Activated CD8-positive, alpha-beta memory T cell treated with anti-CD3 and anti-CD28 coated beads, Interleukin-2, amount 50 U/mL, for 4 hours (primary cell): Measurements from ENCODE around the gene TBC1D22A.
A peak's percentile ranks its signal among the peaks of the same experiment; 100 is the strongest.
"Not testable (repeated sequence)": the region's sequence is repeated elsewhere in the genome, so short reads cannot be mapped to it uniquely, and the experiment has no call there.

Source experiments
- DNase-seq: peaks from one replicate; pipeline ENCODE4 v3.0.0-alpha.2; 2020

TBC1D22A gene

DNA sequence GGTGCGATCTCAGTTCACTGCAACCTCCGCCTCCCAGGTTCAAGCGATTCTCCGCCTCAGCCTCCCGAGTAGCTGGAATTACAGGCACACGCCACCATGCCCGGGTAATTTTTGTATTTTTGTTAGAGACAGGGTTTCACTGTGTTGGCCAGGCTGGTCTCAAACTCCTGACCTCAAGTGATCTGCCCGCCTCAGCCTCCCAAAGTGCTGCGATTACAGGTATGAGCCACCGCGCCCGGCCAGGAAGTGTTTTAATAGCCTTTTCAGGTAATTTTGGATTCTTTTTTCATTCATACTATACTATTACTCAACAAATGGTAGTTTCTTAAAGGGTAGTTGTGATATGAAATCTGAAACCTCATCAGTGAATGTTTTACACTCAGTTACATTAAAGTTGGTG, 216.2 kb downstream of the TBC1D22A start:
- DNase-seq = not testable (repeated sequence)

DNA sequence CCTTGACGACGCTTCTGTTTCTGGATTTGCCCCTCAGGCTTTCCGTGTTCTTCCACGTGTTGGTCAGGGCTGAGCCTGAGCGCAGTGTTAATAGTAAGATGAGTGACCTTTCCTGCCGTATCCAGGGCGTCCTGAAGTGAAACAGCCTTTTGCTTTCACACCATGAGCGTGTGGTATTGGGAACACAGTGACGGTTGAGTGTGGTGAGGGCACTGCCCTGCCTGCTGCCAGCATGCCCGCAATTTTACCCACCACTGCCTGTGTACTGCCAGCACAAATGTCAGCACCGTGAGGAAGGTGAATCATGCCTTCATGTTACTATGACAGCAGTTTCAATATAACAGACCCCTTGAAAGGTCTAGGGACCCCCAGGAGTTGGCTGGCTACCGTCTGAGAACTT, 217.1 kb downstream of the TBC1D22A start:
- no peak for DNase-seq

DNA sequence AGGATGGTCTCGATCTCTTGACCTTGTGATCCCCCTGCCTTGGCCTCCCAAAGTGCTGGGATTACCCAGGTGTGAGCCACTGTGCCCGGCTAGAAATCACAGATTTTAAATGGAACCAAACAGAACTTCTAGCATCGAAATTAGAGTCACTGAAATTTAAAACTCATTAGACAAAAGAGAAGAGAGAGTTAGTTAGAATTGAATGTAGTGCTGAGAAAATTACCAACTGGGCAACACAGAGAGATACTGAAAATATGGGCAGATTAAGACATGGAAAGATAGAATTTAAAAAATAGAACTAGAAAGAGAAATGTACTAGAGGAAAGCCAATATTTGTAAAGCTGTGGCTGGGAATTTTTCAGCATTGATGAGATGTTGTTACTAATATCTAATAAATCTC, 217.9 kb downstream of the TBC1D22A start:
- DNase-seq = no peak

DNA sequence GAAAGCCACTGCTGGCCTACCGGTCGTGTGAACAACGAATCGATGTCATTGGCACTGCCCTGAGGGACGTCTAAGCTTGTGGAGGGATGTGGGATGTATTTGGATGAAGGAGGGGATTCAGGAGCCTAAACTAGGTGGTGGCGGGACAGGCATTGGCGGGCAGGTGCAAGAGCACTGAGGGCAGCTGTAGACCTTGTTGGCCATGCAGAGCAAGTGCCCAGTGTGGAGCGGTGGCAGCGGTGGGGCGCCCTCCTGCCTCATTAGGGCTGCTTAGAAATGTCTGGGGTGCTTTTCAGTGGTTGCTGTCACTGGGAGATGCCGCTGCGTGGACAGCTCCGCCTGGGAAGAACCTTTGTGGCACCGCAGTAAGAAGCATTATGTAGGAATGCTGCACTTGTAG, 220.2 kb downstream of the TBC1D22A start:
- no peak for DNase-seq

DNA sequence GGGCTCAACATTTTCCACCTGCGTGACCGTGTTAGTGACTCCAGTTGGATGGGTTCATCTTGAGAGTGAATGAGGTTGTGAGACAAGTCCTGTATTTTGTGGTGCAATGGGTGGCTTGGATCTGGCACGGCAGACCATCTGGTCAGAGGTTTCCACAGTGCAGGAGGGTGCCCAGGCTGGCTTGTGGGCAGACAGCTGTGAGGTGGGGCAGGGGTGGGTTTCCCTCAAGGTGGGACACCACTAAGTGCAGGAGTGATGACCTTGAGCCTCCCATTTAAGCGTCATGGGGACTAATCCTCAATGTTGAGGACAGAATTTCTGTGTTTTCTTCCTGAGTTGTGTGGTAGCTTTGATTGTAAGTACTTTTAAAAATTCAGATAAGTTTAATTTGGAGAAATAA, 220.6 kb downstream of the TBC1D22A start:
- no peak for DNase-seq

DNA sequence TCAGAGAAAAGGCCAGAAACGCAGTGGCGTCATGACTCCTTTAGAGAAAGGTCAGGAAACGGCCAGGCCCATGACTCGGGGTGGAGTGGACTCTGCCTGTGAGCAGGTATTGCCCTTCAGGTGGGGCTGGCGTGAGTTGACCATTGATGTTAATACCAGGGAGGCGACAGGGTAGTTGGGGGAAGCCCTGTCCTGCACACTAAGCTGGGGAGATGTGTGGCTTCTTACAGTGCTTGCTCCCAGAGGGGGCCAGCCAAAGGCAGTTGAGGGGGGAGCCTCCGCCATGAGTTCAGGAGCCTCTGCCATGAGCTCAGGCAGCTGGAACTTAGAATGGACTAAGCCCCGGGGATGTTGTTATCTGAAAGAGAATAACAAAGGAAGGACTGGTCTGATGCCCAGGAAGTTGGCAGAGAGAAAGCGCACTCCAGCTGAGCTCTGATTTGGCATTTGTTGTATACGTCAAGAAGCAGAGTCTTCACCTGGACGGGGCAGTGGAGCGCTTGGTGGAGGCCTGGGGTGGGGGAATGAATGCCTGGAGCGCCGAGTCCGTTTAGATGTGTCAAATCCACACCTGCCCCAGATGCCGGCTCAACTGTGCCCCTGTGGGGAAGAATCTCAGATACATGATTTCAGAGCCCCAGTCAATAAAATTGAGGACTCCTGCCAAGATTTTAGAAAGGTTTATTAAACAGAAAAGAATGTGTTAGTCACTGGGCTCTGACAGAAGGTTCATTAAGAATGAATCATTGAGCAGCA, 222.5 kb downstream of the TBC1D22A start:
- DNase-seq = no peak

DNA sequence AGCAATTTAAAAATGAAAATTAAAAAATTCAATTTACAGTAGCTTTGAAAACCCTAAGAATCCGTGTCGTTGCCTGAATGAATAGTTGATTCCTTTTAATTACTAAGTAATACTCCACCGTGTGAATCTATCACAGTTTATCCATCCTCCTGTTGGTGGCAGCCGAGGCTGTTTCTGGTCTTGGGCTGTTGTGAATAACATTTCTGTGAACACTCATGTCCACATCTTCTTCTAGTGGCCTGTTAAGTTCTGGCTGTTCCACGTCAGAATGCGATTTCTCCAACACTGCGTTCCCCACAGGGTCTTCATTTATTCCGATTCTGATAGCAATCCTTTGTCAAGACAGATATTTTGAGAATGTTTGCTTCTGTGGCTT, 223.0 kb downstream of the TBC1D22A start:
- no peak for DNase-seq

DNA sequence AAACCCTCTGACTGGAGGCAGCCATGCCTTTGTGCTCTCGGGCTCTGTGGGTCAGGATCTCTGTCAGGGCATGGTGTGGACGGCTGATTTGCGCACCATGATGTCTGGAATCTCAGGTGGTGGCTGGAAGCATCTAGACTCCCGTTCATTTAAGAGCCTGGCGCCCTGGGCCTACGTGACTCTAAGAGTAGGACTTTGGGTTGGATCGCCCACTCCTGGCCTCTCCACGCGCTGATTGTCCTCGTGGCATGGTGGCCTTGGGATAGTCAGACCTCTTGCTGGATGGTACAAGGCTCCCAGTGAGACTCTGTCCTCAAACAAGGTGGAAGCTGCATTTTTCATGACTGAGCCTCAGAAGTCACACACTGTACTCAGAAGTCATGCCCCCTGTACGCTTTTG, 224.3 kb downstream of the TBC1D22A start:
- DNase-seq = no peak

DNA sequence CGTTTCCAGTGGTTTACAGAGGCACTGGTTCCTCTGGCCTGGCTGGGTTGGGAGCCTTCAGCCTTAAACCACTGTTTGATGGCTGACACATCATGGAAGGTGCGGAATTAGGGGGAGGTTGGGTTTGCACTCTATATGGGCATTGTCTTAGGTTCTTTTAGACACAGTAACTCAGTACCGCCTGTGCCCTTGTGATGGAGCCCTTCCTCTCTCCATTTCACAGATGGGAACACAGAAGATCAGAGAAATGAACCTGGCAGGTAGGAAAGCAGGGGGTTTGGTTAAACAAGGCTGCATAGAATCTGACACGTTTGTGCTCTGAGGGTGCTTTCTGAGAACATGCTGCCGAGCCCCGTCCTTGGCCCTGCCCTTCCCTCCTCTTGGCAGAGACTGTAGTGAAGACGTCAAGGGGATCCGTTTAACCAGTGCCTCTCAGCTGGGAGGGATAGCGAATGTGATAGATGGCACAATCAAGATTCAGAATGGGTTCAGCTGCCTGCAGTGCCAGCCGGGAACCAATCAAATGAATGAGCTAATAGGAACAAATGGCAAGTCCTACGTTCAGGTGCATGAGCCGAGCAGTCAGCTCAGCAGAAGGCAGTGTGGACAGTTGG, 228.6 kb downstream of the TBC1D22A start:
- DNase-seq = no peak

DNA sequence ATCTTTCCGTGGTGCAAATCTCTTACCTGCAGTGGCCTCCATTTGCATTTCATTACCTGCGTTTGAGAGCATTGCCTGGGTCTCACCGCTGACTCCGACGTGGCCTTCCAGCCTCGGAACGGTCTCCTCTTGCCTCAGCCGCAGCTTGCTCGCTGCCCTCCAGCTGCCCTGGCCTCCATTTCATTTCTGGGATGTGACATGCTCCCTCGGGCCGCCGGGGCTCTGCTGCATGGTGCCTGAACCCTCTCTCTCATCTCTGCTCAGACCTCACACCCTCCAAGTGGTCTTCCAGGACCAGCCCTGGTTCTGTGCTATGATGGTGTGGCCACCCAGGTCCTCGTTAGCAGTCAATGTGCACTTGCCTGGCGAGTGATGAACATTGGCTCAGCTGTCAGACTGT, 229.2 kb downstream of the TBC1D22A start:
- no peak for DNase-seq

DNA sequence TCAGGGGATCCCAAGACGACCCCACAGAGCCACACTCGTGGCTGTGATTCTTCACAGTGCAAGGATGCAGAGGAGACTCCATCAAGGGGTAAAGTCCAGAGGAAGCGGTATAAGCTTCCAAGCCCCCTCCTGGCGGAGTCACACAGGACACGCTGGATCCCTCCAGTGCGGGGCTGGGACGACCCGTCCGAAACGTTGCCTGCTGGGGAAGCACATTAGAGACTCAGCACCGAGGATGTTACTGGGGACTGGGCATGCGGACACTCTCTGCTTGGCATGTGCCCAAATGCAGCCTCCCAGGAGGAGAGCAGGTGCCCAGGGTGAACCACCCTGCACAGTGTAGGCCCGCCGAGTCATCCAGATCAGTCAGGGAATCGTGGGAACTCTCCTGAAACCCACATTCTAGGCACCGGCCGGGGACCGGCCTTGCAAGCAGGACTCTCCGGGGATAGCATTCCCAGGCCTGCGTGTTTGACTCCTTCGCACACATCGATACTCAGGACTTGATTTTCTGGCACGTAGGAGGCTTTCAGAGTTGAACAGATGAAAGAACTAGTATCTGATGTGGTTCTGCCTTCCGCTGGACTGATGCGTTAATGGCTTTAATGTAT, 229.8 kb downstream of the TBC1D22A start:
- no peak for DNase-seq

DNA sequence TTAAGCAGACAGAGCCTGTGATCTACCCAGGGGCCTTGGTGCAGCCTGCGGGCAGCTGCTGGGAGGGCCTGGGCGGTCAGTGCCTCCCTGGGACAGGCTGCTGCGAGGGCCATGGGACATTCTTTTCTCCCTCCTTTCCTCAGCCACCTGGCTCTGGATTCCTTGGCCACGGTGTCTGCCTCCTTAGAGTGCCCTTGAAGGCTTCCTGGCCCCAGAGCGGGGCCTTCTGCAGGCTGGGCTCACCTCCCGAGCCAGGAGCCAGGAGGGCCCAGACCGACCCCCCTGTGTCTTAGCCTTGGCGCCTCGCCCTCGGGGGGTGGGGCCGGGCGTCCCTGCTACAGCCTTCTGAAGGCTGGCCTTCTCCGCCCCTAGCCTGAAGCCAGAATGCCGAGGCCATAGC, 231.2 kb downstream of the TBC1D22A start:
- DNase-seq = no peak

DNA sequence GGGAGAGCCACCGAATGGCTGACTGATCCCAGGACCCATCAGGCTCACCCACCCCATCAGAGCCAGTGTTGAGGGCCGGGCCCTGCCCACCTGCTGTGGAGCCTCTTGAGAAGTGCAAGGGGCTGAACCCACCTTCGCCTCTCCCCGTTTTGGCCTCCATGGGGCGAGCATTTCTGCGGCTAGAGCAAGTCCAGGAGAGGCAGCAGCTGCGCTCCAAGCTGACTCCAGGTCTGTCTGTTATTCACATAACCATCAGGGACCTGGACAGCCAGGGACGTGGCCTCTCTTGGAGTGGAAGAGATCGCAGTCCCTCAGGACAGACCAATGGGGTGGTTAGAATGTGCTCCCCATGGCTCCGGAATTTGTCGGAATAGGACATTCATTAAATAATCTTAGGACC, 231.8 kb downstream of the TBC1D22A start:
- no peak for DNase-seq

DNA sequence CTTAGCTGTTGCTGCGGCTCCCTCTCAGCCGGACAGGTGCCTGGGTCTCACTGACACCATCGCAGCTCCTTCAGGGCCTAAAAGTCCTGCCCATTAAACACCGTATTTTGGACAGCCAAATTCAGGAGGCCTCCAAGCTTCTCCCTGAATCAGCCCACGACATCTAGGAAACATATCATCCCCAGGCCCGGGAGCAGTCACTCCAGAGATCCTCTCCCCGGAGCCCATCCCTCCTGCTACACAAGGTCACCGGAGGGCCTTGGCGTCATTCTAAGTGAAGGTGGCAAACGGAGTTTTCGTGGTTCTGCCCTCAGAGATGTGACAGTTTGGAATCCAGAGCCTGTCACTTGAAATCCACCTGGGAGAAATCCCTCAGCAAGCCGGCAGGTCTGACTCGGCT, 232.5 kb downstream of the TBC1D22A start:
- no peak for DNase-seq

DNA sequence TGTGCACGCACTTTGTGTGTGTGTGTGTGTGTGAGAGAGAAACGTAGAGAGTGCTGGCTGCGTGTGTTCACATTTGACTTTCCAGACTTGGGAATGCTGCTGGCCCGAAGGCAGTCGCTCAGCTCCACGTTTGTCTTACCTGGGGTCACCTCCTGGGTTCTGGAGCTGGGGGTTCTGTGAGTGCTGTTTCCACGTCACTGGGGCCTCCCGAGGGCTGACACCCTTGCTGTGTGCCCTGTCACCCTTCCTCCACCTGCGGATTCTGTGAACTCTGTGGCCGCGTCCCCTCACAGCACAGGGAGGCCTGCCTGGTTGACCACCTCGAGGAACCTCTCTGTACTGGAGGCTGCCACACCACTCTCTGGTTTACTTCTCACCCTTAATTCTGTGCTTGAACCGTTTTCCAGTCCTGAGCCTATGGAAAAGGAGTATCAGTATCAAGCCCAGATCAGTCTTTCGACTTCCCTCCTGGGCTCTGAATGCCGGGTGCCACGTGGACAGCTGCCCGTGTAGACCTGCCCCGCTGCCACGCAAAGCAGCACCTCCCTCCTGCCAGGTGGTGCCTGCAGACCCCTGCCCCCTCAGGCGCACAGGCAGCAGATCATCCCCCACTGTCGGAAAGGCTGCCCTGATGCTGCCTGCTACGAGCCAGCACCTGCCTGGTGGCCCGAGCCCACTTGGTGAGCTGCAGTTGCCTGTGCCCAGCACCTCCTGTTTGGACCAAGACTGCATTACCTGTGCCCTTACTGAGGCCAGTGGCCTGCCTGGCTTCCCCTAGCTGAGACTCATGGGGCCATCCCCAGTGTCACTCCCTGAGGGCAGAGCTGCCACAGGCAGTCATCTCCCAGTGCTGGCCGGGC, 233.3 kb downstream of the TBC1D22A start:
- no peak for DNase-seq

DNA sequence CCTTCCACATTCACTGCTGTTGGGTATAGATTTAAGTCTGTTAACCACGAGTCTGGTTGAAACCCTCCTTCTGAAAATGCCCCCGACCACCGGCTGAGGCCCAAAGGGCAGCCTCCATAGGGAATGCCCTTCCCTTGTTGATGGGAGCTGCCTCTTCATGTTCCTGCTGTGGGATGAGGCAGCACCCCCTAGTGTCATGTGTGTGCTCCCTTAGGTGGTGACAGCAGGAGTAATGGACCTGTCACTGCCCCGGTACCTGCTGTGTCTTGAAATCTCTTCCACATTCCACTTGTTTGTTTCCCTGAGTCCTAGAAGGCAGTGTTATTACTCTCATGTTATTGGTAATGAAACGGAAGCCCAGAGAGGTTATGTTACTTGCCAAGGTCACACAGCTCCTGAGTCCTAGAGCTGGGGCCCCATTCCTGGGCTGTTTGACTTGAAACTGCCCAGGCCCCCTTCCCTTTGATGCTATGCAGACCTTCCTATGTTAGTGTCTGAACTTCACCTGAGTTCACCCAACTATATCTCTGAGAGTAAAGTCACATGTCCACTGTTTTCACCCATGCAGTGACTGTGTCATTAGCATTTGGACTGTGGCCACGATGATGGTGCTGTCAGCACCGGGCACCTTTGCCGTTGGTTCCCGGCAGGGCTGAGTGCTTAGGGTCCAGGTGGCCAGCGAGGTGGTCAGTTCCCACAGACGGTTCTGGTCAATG, 234.3 kb downstream of the TBC1D22A start:
- no peak for DNase-seq

DNA sequence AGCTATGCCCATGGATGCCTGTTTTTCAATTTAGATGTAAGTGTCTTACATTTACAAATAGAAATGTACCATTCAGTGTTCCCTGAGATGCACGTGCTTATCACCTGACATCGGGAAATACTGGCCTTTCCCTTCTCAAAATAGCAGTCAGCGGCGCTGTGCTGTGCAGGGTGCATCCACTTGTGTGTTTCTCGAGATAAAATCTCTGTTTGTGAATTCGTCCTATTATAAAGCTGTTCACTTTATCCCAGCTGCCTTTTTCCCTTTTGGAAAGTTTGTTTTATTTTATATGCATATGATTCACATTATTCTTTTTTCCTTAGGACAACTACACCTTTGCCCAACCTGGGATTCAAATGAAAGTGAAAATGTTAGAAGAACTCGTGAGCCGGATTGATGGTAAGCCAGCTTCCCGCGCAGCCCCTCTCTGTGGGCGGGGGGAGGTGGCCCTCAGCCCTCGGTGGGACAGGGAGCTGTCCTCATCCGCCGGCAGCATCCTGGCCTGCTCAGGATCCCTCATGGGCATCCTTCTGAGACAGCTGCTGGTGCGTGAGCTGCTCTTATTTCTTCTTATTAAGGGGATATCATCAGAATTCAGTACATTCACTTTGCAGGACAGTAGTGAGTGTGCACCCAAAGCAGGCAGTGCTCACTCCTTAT, 235.0 kb downstream of the TBC1D22A start:
- DNase-seq = peak; percentile 5

DNA sequence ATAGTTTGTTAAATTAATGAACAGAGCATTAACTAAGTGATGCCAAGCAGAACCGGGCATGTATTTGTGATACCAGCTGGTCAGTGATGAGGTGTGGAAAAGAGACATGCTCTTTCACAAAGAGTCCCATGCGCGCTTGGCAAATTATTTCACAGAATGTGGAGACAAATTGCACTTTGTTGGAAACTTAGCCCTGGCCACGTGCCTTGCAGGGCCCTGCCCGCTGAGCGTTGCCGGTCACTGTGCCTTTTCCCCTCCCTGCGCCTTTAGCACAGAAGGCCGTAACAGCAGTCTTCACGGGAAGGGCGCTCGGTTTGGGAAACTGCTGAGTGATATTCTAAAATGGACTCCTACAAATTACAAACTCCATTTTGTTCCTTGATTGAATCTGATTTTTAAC, 235.9 kb downstream of the TBC1D22A start:
- no peak for DNase-seq

DNA sequence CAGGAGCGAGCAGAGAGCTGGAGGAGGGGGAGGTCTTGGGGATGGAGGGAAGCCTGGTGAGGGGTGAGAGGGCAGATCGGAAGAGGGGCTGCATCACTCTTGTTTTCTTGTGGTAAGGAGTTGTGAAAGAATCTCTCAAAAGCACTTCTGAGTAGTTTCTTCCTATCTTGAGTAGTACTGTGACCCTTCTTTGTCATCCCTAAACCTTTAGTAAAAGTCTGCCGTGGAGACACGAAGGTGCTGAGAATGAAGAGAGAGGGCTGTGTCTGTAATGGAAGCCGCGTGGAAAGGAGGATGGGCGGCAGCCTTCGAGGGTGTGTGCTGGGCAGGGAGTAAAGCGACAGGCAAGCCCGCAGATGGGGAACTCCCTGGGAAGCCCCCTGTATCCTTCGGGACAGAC, 237.8 kb downstream of the TBC1D22A start:
- no peak for DNase-seq

DNA sequence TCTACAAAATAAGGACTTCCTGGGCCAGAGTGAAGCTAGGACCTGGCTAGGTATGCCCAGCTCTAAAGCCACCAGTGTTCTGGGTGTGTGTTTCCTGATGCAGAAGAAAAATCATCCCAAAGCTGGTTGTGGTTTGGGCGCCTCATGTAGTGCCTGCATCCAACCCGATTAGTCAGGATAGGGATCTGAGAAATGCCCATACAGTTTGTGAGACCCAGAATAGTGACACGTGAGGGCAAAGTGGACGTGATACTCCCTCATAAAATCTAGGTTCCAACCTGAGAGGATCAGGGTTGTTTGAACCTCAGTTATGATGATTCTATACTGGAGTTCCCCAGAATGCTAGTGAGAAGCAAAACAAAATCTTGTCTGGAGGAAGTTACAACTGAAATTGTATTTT, 238.4 kb downstream of the TBC1D22A start:
- DNase-seq = no peak

DNA sequence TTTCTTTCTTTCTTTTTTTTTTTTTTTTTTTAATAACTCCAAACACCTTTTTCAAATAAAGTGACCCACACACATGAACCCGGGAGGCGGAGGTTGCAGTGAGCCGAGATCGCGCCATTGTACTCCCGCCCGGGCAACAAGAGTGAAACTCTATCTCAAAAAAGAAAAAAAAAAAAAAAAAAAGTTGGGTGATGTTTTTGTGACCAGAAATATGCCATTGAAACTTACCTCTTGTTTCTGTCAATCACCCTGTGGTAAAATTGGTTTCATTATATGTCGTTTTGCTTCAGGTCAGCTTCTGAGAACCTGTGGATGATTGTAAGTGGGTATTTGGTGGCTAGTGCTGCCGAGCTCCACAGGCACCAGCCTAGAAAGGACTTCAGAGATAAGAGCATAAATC, 238.8 kb downstream of the TBC1D22A start:
- no peak for DNase-seq

DNA sequence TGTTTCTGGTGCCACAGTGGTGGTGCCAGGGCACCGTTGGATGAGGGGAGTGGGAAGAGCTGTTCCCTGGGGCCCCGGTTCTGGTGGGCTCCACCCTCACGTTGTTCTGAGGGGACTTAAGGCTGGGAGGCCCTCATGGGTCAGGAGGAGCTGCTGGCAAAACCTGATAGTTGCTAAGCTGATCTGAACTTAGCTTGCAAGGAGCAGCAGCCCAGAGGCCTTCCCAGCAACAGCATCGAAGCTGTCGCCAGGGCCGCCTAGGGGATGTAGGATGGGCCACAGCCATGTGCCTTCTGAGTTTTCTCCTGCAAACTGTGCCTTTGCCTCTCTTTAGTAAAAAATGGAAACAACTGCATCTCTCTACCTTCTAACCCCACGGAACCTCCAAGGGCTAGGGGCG, 240.2 kb downstream of the TBC1D22A start:
- DNase-seq = no peak
